ENCODE results near the gene SOCS7. TPM values are rescaled to one million over a fixed set of nuclear protein-coding genes. Genes with fewer than 3 reads are reported as not detected.
"Not testable (repeated sequence)": the region's sequence is repeated elsewhere in the genome, so short reads cannot be mapped to it uniquely, and the experiment has no call there.

SOCS7 gene
- total RNA-seq, 1 donor from 2014 or later = 35.3 TPM

DNA sequence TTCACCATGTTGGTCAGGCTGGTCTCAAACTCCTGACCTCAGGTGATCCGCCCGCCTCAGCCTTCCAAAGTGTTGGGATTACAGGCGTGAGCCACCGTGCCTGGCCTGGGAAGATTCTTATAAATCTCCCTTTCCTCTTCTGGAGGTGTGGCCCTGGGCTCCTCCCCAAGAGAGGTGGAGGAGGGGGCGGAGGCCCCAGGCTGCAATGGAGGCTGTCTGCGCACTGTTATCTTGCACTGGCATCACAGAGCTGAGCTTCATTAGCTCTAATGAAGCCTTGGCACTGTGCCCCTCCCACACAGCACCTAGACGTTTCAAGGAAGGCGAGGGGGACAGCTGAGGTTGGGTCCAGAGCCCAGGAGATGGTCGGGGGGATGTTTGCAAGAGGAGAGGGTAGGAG, 84.2 kb downstream of the SOCS7 start:
- TF ChIP-seq, protein P1, sequence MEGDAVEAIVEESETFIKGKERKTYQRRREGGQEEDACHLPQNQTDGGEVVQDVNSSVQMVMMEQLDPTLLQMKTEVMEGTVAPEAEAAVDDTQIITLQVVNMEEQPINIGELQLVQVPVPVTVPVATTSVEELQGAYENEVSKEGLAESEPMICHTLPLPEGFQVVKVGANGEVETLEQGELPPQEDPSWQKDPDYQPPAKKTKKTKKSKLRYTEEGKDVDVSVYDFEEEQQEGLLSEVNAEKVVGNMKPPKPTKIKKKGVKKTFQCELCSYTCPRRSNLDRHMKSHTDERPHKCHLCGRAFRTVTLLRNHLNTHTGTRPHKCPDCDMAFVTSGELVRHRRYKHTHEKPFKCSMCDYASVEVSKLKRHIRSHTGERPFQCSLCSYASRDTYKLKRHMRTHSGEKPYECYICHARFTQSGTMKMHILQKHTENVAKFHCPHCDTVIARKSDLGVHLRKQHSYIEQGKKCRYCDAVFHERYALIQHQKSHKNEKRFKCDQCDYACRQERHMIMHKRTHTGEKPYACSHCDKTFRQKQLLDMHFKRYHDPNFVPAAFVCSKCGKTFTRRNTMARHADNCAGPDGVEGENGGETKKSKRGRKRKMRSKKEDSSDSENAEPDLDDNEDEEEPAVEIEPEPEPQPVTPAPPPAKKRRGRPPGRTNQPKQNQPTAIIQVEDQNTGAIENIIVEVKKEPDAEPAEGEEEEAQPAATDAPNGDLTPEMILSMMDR (conservative IDR thresholded peaks at IDR 0.05) = no peak

DNA sequence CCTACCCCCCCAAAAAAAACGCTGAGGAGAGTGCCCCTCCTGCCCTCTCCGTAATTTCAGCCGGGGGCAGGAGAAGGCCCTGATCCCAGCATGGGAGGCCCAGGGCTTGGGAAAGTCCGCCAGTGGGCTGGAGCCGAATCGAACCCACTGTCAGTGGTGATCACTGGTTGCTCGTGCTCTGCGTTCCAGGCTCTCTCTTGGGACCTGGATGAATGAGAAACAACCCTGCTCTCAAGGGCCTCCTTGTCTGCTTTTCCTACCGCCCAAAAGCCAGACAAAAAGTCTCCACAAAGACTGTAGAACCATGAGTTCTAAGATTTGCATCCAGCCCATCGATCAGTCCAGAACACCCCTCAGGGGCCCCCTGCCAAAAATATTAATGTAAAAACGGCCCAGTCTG, 84.7 kb downstream of the SOCS7 start:
- Mint-ChIP-seq H3K4me1 (peaks cover 36% of the 10 kb centered on the region), H3K4me3 (no peak overlapping the region), H3K27me3 (ENCODE audit: low read depth) (no peaks in the 10 kb centered on the region), H3K36me3 (ENCODE audit: low read depth) (no peaks in the 10 kb centered on the region), H3K9me3 (no peaks in the 10 kb centered on the region), H3K27ac (ENCODE audit: unreplicated experiment) (no peak overlapping the region)
- TF ChIP-seq, protein P1 (conservative IDR thresholded peaks at IDR 0.05) = no peak
- no peak for DNase-seq (ENCODE audit: low read depth, low spot score)

More for the DNA sequence above, 84.2 kb downstream of the SOCS7 start:
- H3K4me1 Mint-ChIP-seq = peaks cover 42% of the 10 kb centered on the region
- no peaks in the 10 kb centered on the region for H3K36me3 Mint-ChIP-seq (ENCODE audit: low read depth)
- H3K27me3 Mint-ChIP-seq (ENCODE audit: low read depth) = peaks cover 4% of the 10 kb centered on the region
- DNase-seq (ENCODE audit: low read depth, low spot score) = no peak
- H3K9me3 Mint-ChIP-seq = no peaks in the 10 kb centered on the region
- peak overlapping the region; percentile 50 for H3K27ac Mint-ChIP-seq (ENCODE audit: unreplicated experiment)
- H3K4me3 Mint-ChIP-seq = no peak overlapping the region

DNA sequence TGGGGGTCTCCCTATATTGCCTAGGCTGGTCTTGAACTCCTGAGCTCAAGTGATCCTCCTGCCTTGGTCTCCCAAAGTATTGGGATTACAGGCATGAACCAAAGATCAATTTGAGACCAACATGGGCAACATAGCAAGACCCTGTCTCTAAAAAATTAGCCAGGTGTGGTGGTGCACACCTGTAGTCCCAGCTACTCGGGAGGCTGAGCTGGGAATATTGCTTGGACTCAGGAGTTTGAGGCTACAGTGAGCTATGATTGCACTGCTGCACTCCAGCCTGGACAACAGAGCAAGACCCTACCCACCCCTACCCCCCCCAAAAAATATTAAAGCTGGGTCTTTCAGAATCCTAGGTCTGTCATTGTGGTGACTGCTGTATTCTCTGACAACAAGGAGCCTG, 85.7 kb downstream of the SOCS7 start:
- H3K9me3 Mint-ChIP-seq = not testable (repeated sequence)

DNA sequence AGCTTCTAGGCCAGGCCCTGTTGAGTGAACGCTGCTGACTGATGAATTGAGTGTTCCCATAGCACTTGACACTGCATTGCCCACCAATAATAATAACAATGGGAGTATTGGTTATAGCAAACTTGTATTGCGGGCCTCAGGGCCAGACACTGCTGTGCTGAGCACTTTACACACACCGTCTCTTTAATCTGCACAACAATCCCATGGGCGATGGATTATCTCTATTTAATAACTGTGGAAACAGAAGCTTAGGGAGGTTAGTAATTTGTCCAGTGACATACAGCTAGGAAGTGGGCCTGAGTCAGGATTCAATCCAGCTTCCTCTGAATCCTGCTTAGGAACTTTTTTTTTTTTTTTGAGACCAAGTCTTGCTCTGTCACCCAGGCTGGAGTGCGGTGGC, 87.8 kb downstream of the SOCS7 start:
- Mint-ChIP-seq H3K27me3 (ENCODE audit: low read depth) (no peaks in the 10 kb centered on the region), H3K4me3 (no peak overlapping the region), H3K27ac (ENCODE audit: unreplicated experiment) (no peak overlapping the region), H3K36me3 (ENCODE audit: low read depth) (no peaks in the 10 kb centered on the region), H3K9me3 (no peaks in the 10 kb centered on the region), H3K4me1 (peaks cover 27% of the 10 kb centered on the region)
- DNase-seq (ENCODE audit: low read depth, low spot score) = no peak
- TF ChIP-seq, protein P1 (conservative IDR thresholded peaks at IDR 0.05) = no peak

More for the DNA sequence above, 85.7 kb downstream of the SOCS7 start:
- H3K27ac Mint-ChIP-seq (ENCODE audit: unreplicated experiment); H3K36me3 Mint-ChIP-seq (ENCODE audit: low read depth); DNase-seq (ENCODE audit: low read depth, low spot score); H3K27me3 Mint-ChIP-seq (ENCODE audit: low read depth); H3K4me3 Mint-ChIP-seq: not testable (repeated sequence)
- H3K4me1 Mint-ChIP-seq = peaks cover 33% of the 10 kb centered on the region

DNA sequence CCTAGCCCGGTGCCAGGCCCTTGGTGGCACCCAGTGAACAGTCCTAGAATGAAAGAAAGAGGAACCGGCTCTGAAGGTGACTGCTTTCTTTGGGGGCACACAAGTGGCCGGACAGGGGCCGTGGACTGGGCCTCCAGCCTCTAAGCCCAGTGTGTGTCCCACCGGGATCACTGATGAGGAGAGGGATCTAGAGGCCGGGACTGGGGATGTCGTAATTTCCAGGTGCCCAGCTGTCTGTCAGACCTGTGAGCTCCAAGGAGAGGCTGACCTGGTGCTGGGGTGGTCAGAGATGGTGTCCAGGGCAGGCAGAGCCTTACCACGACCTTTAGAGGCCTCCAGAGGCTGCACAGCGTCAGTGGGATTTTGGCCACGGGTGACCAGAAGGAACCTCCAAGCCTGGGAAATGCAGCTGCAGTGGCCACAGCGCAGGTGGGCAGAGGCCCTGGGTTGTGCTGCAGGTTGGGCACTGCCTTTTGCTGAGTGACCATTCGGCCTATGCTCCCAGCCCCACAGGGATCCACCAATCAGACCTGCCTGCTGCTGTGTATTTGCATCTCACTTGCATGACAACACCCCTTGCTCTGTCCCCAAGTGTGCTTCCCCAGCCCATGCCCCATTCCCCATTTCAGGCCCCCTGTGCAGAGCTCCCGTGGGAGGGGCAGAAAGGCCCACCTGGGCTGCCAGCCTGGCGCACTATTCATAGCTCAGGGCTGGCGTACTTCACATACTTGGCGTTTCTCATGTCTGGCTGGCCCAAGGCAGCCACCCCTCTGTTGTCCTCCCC, 89.2 kb downstream of the SOCS7 start:
- DNase-seq (ENCODE audit: low read depth, low spot score) = no peak
- no peaks in the 10 kb centered on the region for H3K27me3 Mint-ChIP-seq (ENCODE audit: low read depth)
- no peak overlapping the region for H3K4me3 Mint-ChIP-seq
- H3K27ac Mint-ChIP-seq (ENCODE audit: unreplicated experiment) = no peak overlapping the region
- peaks cover 17% of the 10 kb centered on the region for H3K4me1 Mint-ChIP-seq
- TF ChIP-seq, protein P1 (conservative IDR thresholded peaks at IDR 0.05) = no peak
- no peaks in the 10 kb centered on the region for H3K9me3 Mint-ChIP-seq
- H3K36me3 Mint-ChIP-seq (ENCODE audit: low read depth) = no peaks in the 10 kb centered on the region

DNA sequence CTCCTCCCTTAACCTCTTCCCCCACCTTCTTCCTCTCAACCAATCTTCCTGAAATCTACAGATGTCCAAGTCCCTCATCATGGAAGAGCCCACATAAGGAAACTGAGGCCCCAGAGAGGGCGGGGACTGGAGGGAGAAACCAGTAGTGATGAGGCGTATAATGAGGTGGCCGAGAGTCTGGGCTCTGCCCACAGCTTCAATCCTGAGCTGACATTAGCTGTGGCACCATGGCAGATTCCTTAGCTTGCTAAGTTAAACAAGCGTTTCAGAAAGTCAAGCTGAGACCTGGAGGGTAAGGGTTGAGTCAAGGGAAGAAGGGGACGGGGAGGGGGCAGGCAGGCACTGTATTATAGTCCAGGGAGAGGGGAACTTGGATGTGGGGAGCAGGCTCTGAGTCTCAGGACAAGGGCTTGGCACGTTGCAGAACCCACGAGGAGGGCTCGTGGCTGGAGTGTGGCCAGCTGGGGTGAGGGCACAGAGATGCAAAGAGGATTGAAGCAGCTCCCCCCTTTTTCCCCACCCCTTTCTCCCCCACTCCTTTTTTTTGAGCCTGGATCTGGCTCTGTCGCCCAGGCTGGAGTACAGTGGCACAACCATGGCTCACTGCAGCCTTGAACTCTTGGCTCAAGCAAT, 89.9 kb downstream of the SOCS7 start:
- no peak overlapping the region for H3K27ac Mint-ChIP-seq (ENCODE audit: unreplicated experiment)
- no peaks in the 10 kb centered on the region for H3K36me3 Mint-ChIP-seq (ENCODE audit: low read depth)
- DNase-seq (ENCODE audit: low read depth, low spot score) = no peak
- peaks cover 17% of the 10 kb centered on the region for H3K4me1 Mint-ChIP-seq
- H3K4me3 Mint-ChIP-seq = no peak overlapping the region
- TF ChIP-seq, protein P1 (conservative IDR thresholded peaks at IDR 0.05) = no peak
- no peaks in the 10 kb centered on the region for H3K9me3 Mint-ChIP-seq
- H3K27me3 Mint-ChIP-seq (ENCODE audit: low read depth) = no peaks in the 10 kb centered on the region
